GM23248 (cell line): ENCODE results near the gene NUDT9.

Source experiments
- EZH2 ChIP-seq: fragments of 200-600 bp; sonication (generic); IDR thresholded peaks from 2 replicates; pipeline ENCODE4 v1.6.1; 2018; ENCODE audit warnings: antibody characterized with exemption, mild to moderate bottlenecking; ENCODE audit not compliant: insufficient read depth, poor library complexity, severe bottlenecking
- EZH2phosphoT487 ChIP-seq: fragments of 200-600 bp; sonication (generic); IDR thresholded peaks from 2 replicates; pipeline ENCODE4 v1.6.1; 2018; ENCODE audit warnings: antibody characterized with exemption, moderate library complexity, mild to moderate bottlenecking, low read depth; ENCODE audit not compliant: insufficient read depth

GRCh38 chr4:87419578-87420249 lies 2.7 kb upstream of the NUDT9 start:
- TF ChIP-seq EZH2phosphoT487: no peak
- TF ChIP-seq EZH2: no peak
